Endothelial cell of umbilical vein (primary cell): ENCODE measurements around the gene RPS8.
"Not testable (repeated sequence)": the region's sequence is repeated elsewhere in the genome, so short reads cannot be mapped to it uniquely, and the experiment has no call there.

Experiments used
- CTCF ChIP-seq, 2 donors: IDR thresholded peaks; 1 replicate in 1 of 2; 2 replicates in 1 of 2; pipeline ENCODE4 v1.5.1; 2011; ENCODE audit warnings: low read length in 2 of 2, mild to moderate bottlenecking in 2 of 2, moderate library complexity in 2 of 2, control low read depth in 1 of 2, inconsistent platforms in 1 of 2, low read depth in 1 of 2; ENCODE audit not compliant: insufficient read depth in 1 of 2; ENCODE audit errors: extremely low read depth in 1 of 2
- FOS ChIP-seq: IDR thresholded peaks from 2 replicates; pipeline ENCODE4 v1.6.1; 2011; ENCODE audit warnings: mild to moderate bottlenecking, low read length, moderate library complexity, borderline replicate concordance; ENCODE audit not compliant: insufficient read depth
- JUN ChIP-seq: IDR thresholded peaks from 2 replicates; pipeline ENCODE4 v1.6.1; 2011; ENCODE audit warnings: borderline replicate concordance, low read depth; ENCODE audit not compliant: insufficient read length, insufficient read depth
- MAX ChIP-seq: IDR thresholded peaks from 2 replicates; pipeline ENCODE4 v1.6.1; 2011; ENCODE audit not compliant: insufficient read depth, insufficient read length
- POLR2A ChIP-seq: IDR thresholded peaks from 2 replicates; pipeline ENCODE4 v1.6.1; 2012; ENCODE audit warnings: low read depth, mild to moderate bottlenecking, control low read depth, low read length
- POLR2AphosphoS5 ChIP-seq: IDR thresholded peaks from 2 replicates; pipeline ENCODE4 v1.6.1; 2012; ENCODE audit warnings: low read depth, mild to moderate bottlenecking, control low read depth, low read length, moderate library complexity; ENCODE audit not compliant: insufficient read depth

DNA sequence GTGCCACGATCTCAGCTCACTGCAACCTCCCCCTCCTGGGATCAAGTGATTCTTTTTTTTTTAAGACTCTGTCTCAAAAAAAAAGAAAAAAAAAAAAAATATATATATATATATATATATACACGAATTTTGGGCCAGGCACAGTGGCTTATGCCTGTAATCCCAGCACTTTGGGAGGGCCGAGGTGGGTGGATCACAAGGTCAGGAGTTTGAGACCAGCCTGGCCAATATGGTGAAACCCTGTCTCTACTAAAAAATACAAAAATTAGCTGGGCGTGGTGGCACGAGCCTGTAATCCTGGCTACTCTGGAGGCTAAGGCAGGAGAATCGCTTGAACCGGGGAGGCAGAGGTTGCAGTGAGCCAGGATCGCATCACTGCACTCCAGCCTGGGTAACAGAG is 22.5 kb downstream of the RPS8 start:
- TF ChIP-seq POLR2A; POLR2AphosphoS5; CTCF (IDR thresholded peaks at IDR 0.05; ENCODE audit: extremely low read depth in 1 of 2, insufficient read depth in 1 of 2, low read depth in 1 of 2, low read length in 2 of 2); JUN; MAX; FOS: not testable (repeated sequence)
